ENCODE data around the gene ARSA. TPM values are rescaled to one million over a fixed set of nuclear protein-coding genes. Genes with fewer than 3 reads are reported as not detected.

ARSA gene
- 10 to 100 TPM; 12.6 to 13.5 TPM for total RNA-seq

GRCh38 chr22:50627642-50628542, at the start of gene ARSA:
TSS of gene ARSA (minus strand) at chr22:50628152. CDS start at chr22:50627779, 373 bp downstream.
- peak within 1 kb of the TSS; percentile 85 for H3K4me3 Mint-ChIP-seq
- peaks cover 23% of the 10 kb centered on the region for H3K4me1 Mint-ChIP-seq
- DNase-seq, result peak; percentile 81
- H3K9me3 Mint-ChIP-seq, result no peaks in the 10 kb centered on the region
- H3K36me3 Mint-ChIP-seq, result no peaks in the 10 kb centered on the region
- H3K27ac Mint-ChIP-seq, result peak within 1 kb of the TSS; percentile 66
- no peaks in the 10 kb centered on the region for H3K27me3 Mint-ChIP-seq

- no peak overlapping the region for H3K4me3 Mint-ChIP-seq
- DNase-seq, result no peak
- H3K27me3 Mint-ChIP-seq, result peaks cover 29% of the 10 kb centered on the region
- no peaks in the 10 kb centered on the region for H3K36me3 Mint-ChIP-seq
- no peak overlapping the region for H3K27ac Mint-ChIP-seq
- H3K9me3 Mint-ChIP-seq, result no peaks in the 10 kb centered on the region
- H3K4me1 Mint-ChIP-seq, result peaks cover 6% of the 10 kb centered on the region
Observed at GRCh38 chr22:50676661-50677492, 48.9 kb upstream of the ARSA start.

- DNase-seq, result no peak
- Mint-ChIP-seq H3K27me3 (peaks cover 31% of the 10 kb centered on the region), H3K4me3 (no peak overlapping the region), H3K27ac (no peak overlapping the region), H3K9me3 (no peaks in the 10 kb centered on the region), H3K4me1 (peaks cover 6% of the 10 kb centered on the region), H3K36me3 (no peaks in the 10 kb centered on the region)
Observed at GRCh38 chr22:50676180-50676636, 48.3 kb upstream of the ARSA start.

GRCh38 chr22:50675553-50676179, 47.7 kb upstream of the ARSA start:
- Mint-ChIP-seq H3K27ac (no peak overlapping the region), H3K27me3 (peaks cover 31% of the 10 kb centered on the region)

GRCh38 chr22:50674606-50675552, 46.9 kb upstream of the ARSA start:
- peaks cover 31% of the 10 kb centered on the region for H3K27me3 Mint-ChIP-seq
- peak overlapping the region; percentile 2 for H3K4me3 Mint-ChIP-seq
- H3K27ac Mint-ChIP-seq, result no peak overlapping the region
- peaks cover 6% of the 10 kb centered on the region for H3K4me1 Mint-ChIP-seq
- H3K36me3 Mint-ChIP-seq, result no peaks in the 10 kb centered on the region
- no peaks in the 10 kb centered on the region for H3K9me3 Mint-ChIP-seq
- DNase-seq, result peak; percentile 26

More at GRCh38 chr22:50675553-50676179, 47.7 kb upstream of the ARSA start:
- Mint-ChIP-seq H3K9me3 (no peaks in the 10 kb centered on the region), H3K4me3 (peak overlapping the region; percentile 2), H3K4me1 (peaks cover 6% of the 10 kb centered on the region), H3K36me3 (no peaks in the 10 kb centered on the region)
- no peak for DNase-seq

GRCh38 chr22:50674130-50674500, 46.2 kb upstream of the ARSA start:
- H3K9me3 Mint-ChIP-seq, result no peaks in the 10 kb centered on the region
- H3K27ac Mint-ChIP-seq, result no peak overlapping the region
- H3K4me3 Mint-ChIP-seq, result no peak overlapping the region
- peaks cover 6% of the 10 kb centered on the region for H3K4me1 Mint-ChIP-seq
- no peak for DNase-seq
- H3K36me3 Mint-ChIP-seq, result no peaks in the 10 kb centered on the region
- peaks cover 31% of the 10 kb centered on the region for H3K27me3 Mint-ChIP-seq

GRCh38 chr22:50673231-50674129, 45.5 kb upstream of the ARSA start:
- no peaks in the 10 kb centered on the region for H3K36me3 Mint-ChIP-seq
- no peak overlapping the region for H3K27ac Mint-ChIP-seq
- no peaks in the 10 kb centered on the region for H3K9me3 Mint-ChIP-seq
- H3K4me3 Mint-ChIP-seq, result peak overlapping the region; percentile 27
- H3K27me3 Mint-ChIP-seq, result peaks cover 31% of the 10 kb centered on the region
- peaks cover 6% of the 10 kb centered on the region for H3K4me1 Mint-ChIP-seq
- DNase-seq, result no peak

- Mint-ChIP-seq H3K9me3 (no peaks in the 10 kb centered on the region), H3K27me3 (peaks cover 31% of the 10 kb centered on the region), H3K36me3 (no peaks in the 10 kb centered on the region), H3K4me1 (peaks cover 6% of the 10 kb centered on the region), H3K4me3 (peak within 1 kb of the TSS; percentile 27), H3K27ac (no peak within 1 kb of the TSS)
- DNase-seq, result no peak
Observed at GRCh38 chr22:50672471-50673230, 44.7 kb upstream of the ARSA start, which contains the start of gene SHANK3. TSS of gene SHANK3 (plus strand) at chr22:50672823.

- H3K9me3 Mint-ChIP-seq, result no peaks in the 10 kb centered on the region
- peaks cover 31% of the 10 kb centered on the region for H3K27me3 Mint-ChIP-seq
- H3K4me3 Mint-ChIP-seq, result no peak overlapping the region
- H3K36me3 Mint-ChIP-seq, result no peaks in the 10 kb centered on the region
- no peak overlapping the region for H3K27ac Mint-ChIP-seq
- DNase-seq, result no peak
- H3K4me1 Mint-ChIP-seq, result peaks cover 6% of the 10 kb centered on the region
Observed at GRCh38 chr22:50672041-50672440, 44.1 kb upstream of the ARSA start.

GRCh38 chr22:50671641-50672040, 43.7 kb upstream of the ARSA start:
- Mint-ChIP-seq H3K27me3 (peaks cover 31% of the 10 kb centered on the region), H3K27ac (no peak overlapping the region), H3K4me1 (peaks cover 6% of the 10 kb centered on the region), H3K36me3 (no peaks in the 10 kb centered on the region), H3K9me3 (no peaks in the 10 kb centered on the region), H3K4me3 (no peak overlapping the region)
- no peak for DNase-seq

GRCh38 chr22:50670914-50671538, 43.1 kb upstream of the ARSA start:
- peaks cover 6% of the 10 kb centered on the region for H3K4me1 Mint-ChIP-seq
- no peak overlapping the region for H3K27ac Mint-ChIP-seq
- H3K27me3 Mint-ChIP-seq, result peaks cover 28% of the 10 kb centered on the region
- H3K9me3 Mint-ChIP-seq, result no peaks in the 10 kb centered on the region
- H3K36me3 Mint-ChIP-seq, result no peaks in the 10 kb centered on the region
- no peak overlapping the region for H3K4me3 Mint-ChIP-seq
- no peak for DNase-seq

- Mint-ChIP-seq H3K36me3 (no peaks in the 10 kb centered on the region), H3K9me3 (no peaks in the 10 kb centered on the region), H3K4me3 (no peak overlapping the region), H3K27ac (no peak overlapping the region), H3K4me1 (peaks cover 6% of the 10 kb centered on the region), H3K27me3 (peaks cover 23% of the 10 kb centered on the region)
- DNase-seq, result no peak
Observed at GRCh38 chr22:50670513-50670912, 42.6 kb upstream of the ARSA start.

Data from activated naive CD8-positive, alpha-beta T cell treated with anti-CD3 and anti-CD28 coated beads for 36 hours (primary cell).